IMR-90 (cell line): Measurements from ENCODE around the gene MAGI2. TPM values are rescaled to one million over a fixed set of nuclear protein-coding genes. Genes with fewer than 3 reads are reported as not detected.

Experiments
- ATAC-seq: fragments of 200-7000 bp; cut with Tn5 transposase; 2 replicates; pipeline ENCODE4 v1.9.1; 2020; ENCODE audit warnings: low read depth, mild to moderate bottlenecking, moderate library complexity
- BruUV-seq: library from RNA; stranded (reverse); fragments of 400-500 nt; replicated peaks from 2 replicates; lab custom pipeline; 2021; lab: Mats Ljungman, UMichigan
- CTCF ChIA-PET: fragments of 300-600 bp; formaldehyde crosslinking; extraction: SDS; loops from one replicate; lab custom pipeline; 2021; ENCODE audit warnings: antibody characterized with exemption; lab: Yijun Ruan, JAX
- POLR2A ChIA-PET: fragments of 300-600 bp; sonication (Branson Sonifier 250); formaldehyde crosslinking; loops from one replicate; lab custom pipeline; 2022; ENCODE audit warnings: antibody characterized with exemption; ENCODE audit not compliant: unreplicated experiment; lab: Charles Lee
- DNase-seq: peaks from one replicate; pipeline ENCODE4 v3.0.0; 2013
- H2AFZ ChIP-seq: replicated peaks from 2 replicates; pipeline ENCODE3; 2013; ENCODE audit warnings: low read length, mild to moderate bottlenecking; ENCODE audit not compliant: poor library complexity
- H2AK5ac ChIP-seq: 2 replicates; pipeline ENCODE4 v1.6.1; 2013; ENCODE audit warnings: low read depth, low read length, inconsistent platforms
- H2AK9ac ChIP-seq: replicated peaks from 2 replicates; pipeline ENCODE3; 2013; ENCODE audit warnings: mild to moderate bottlenecking, low read depth, low read length, moderate library complexity; ENCODE audit not compliant: poor library complexity
- H2BK120ac ChIP-seq: 2 replicates; pipeline ENCODE4 v1.6.1; 2013; ENCODE audit warnings: low read depth, low read length, inconsistent platforms
- H2BK15ac ChIP-seq: 3 replicates; pipeline ENCODE4 v1.6.1; 2013; ENCODE audit warnings: low read depth, low read length, inconsistent platforms
- H2BK20ac ChIP-seq: 2 replicates; pipeline ENCODE4 v1.6.1; 2013; ENCODE audit warnings: low read depth, mild to moderate bottlenecking, inconsistent platforms, low read length, moderate library complexity
- H2BK5ac ChIP-seq: 2 replicates; pipeline ENCODE4 v1.6.1; 2013; ENCODE audit warnings: mild to moderate bottlenecking, low read depth, low read length, inconsistent platforms; ENCODE audit not compliant: poor library complexity, severe bottlenecking
- H3K14ac ChIP-seq: replicated peaks from 2 replicates; pipeline ENCODE4 v1.6.1; 2013; ENCODE audit warnings: low read depth, low read length, inconsistent platforms
- H3K18ac ChIP-seq: 2 replicates; pipeline ENCODE4 v1.6.1; 2013; ENCODE audit warnings: low read depth, low read length, control low read depth
- H3K23ac ChIP-seq: 2 replicates; pipeline ENCODE4 v1.6.1; 2013; ENCODE audit warnings: low read depth, low read length, inconsistent platforms
- H3K27ac ChIP-seq: 2 replicates; pipeline ENCODE4 v1.5.1; 2013; ENCODE audit warnings: mild to moderate bottlenecking, control low read depth, low read length; ENCODE audit not compliant: insufficient read depth
- H3K27me3 ChIP-seq: 2 replicates; pipeline ENCODE4 v1.6.1; 2013; ENCODE audit warnings: low read length; ENCODE audit not compliant: control insufficient read depth, insufficient read depth
- H3K36me3 ChIP-seq: 2 replicates; pipeline ENCODE4 v1.6.1; 2013; ENCODE audit warnings: low read length, mixed read lengths; ENCODE audit not compliant: control insufficient read depth, insufficient read depth
- H3K4ac ChIP-seq: 2 replicates; pipeline ENCODE4 v1.6.1; 2013; ENCODE audit warnings: low read depth, low read length, inconsistent platforms
- H3K4me1 ChIP-seq: 2 replicates; pipeline ENCODE4 v1.6.1; 2013; ENCODE audit warnings: low read length, mixed read lengths; ENCODE audit not compliant: control insufficient read depth, insufficient read depth
- H3K4me2 ChIP-seq: 2 replicates; pipeline ENCODE4 v1.6.1; 2013; ENCODE audit warnings: low read depth, mild to moderate bottlenecking, control low read depth, low read length, moderate library complexity
- H3K4me3 ChIP-seq: 2 replicates; pipeline ENCODE4 v1.5.1; 2013; ENCODE audit warnings: low read depth, mild to moderate bottlenecking, control low read depth, low read length, moderate library complexity; ENCODE audit not compliant: insufficient read depth
- H3K56ac ChIP-seq: 2 replicates; pipeline ENCODE4 v1.6.1; 2013; ENCODE audit warnings: low read length, inconsistent platforms; ENCODE audit not compliant: insufficient read depth; ENCODE audit errors: extremely low read depth
- H3K79me1 ChIP-seq, 2 experiments: 2 replicates each; pipeline ENCODE4 v1.6.1; 2013; ENCODE audit warnings: low read length in 2 of 2, inconsistent platforms in 1 of 2, low read depth in 1 of 2
- H3K9ac ChIP-seq: 2 replicates; pipeline ENCODE4 v1.6.1; 2013; ENCODE audit warnings: low read depth, low read length, control low read depth
- H3K9me1 ChIP-seq: 2 replicates; pipeline ENCODE4 v1.6.1; 2013; ENCODE audit warnings: low read length, inconsistent platforms; ENCODE audit not compliant: insufficient read depth
- H3K9me3 ChIP-seq: 2 replicates; pipeline ENCODE4 v1.6.1; 2013; ENCODE audit warnings: low read length; ENCODE audit not compliant: control insufficient read depth, insufficient read depth
- H4K20me1 ChIP-seq: 2 replicates; pipeline ENCODE4 v1.6.1; 2013; ENCODE audit warnings: low read length, inconsistent platforms; ENCODE audit not compliant: insufficient read depth
- H4K5ac ChIP-seq: 2 replicates; pipeline ENCODE4 v1.6.1; 2013; ENCODE audit warnings: mild to moderate bottlenecking, low read depth, low read length, control low read depth
- H4K8ac ChIP-seq, 2 experiments: 2 replicates each; pipeline ENCODE4 v1.6.1; 2013; ENCODE audit warnings: low read depth in 2 of 2, low read length in 2 of 2, control low read depth in 1 of 2, inconsistent platforms in 1 of 2
- H4K91ac ChIP-seq: 2 replicates; pipeline ENCODE4 v1.6.1; 2013; ENCODE audit warnings: low read depth, low read length, inconsistent platforms; ENCODE audit not compliant: insufficient read depth
- BHLHE40 ChIP-seq: fragments of 150-350 bp; IDR thresholded peaks from 2 replicates; pipeline ENCODE4 v1.6.1; 2016; ENCODE audit warnings: mild to moderate bottlenecking, low read depth, low read length
- CEBPB ChIP-seq: IDR thresholded peaks from 2 replicates; pipeline ENCODE4 v1.6.1; 2012; ENCODE audit warnings: low read depth, low read length, improper control_type of control experiment
- CHD1 ChIP-seq: IDR thresholded peaks from 2 replicates; pipeline ENCODE4 v1.6.1; 2012; ENCODE audit warnings: low read depth, low read length, improper control_type of control experiment
- FOS ChIP-seq: fragments of 150-350 bp; IDR thresholded peaks from 2 replicates; pipeline ENCODE4 v1.6.1; 2016; ENCODE audit warnings: low read depth, low read length
- MAFK ChIP-seq: IDR thresholded peaks from 2 replicates; pipeline ENCODE4 v1.6.1; 2012; ENCODE audit warnings: low read depth, low read length, improper control_type of control experiment
- MXI1 ChIP-seq: IDR thresholded peaks from 2 replicates; pipeline ENCODE4 v1.6.1; 2012; ENCODE audit warnings: low read depth, mild to moderate bottlenecking, low read length, moderate library complexity, borderline replicate concordance
- NFE2L2 ChIP-seq: fragments of 150-350 bp; IDR thresholded peaks from 2 replicates; pipeline ENCODE4 v1.6.1; 2016; ENCODE audit warnings: low read depth, mild to moderate bottlenecking, low read length
- POLR2A ChIP-seq: IDR thresholded peaks from 2 replicates; pipeline ENCODE4 v1.6.1; 2012; ENCODE audit warnings: mild to moderate bottlenecking, low read depth, low read length
- RAD21 ChIP-seq: IDR thresholded peaks from 2 replicates; pipeline ENCODE4 v1.6.1; 2012; ENCODE audit warnings: low read length, improper control_type of control experiment
- RCOR1 ChIP-seq: IDR thresholded peaks from 2 replicates; pipeline ENCODE4 v1.6.1; 2012; ENCODE audit warnings: mild to moderate bottlenecking, low read length, improper control_type of control experiment; ENCODE audit not compliant: insufficient replicate concordance
- RFX5 ChIP-seq: IDR thresholded peaks from 2 replicates; pipeline ENCODE4 v1.8.0; 2012; ENCODE audit warnings: low read depth, mild to moderate bottlenecking, low read length, moderate library complexity
- SMC3 ChIP-seq: fragments of 150-350 bp; IDR thresholded peaks from 2 replicates; pipeline ENCODE4 v1.6.1; 2016; ENCODE audit warnings: low read depth, mild to moderate bottlenecking, antibody characterized with exemption, low read length, moderate library complexity
- USF2 ChIP-seq: fragments of 150-350 bp; IDR thresholded peaks from 2 replicates; pipeline ENCODE4 v1.6.1; 2017; ENCODE audit warnings: mild to moderate bottlenecking, antibody characterized with exemption, low read length, low read depth
- WGBS, 2 experiments: methylation state at CpG; one replicate each; pipeline versions ENCODE4 v1.1.5 to v1.1.7; 2013; ENCODE audit warnings: missing lambda C conversion rate in 2 of 2; ENCODE audit not compliant: insufficient read length in 1 of 2; ENCODE audit errors: extremely low coverage in 2 of 2; 5-methylcytosine and 5-hydroxymethylcytosine counted together
- dilution Hi-C: fragments of 300-500 bp; cut with HindIII; formaldehyde crosslinking; loops from one replicate; pipeline ENCODE4 v1.14.3; 2018; ENCODE audit warnings: low sequenced_read_pairs; ENCODE audit not compliant: unreplicated experiment
- in situ Hi-C: fragments of 300-500 bp; cut with MboI; formaldehyde crosslinking; loops from 3 replicates; pipeline ENCODE4 v1.14.3; 2019; ENCODE audit warnings: low sequenced_read_pairs, inconsistent platforms, mixed read lengths
- intact Hi-C: fragments of 100-400 bp; cut with micrococcal nuclease; formaldehyde crosslinking; loops from 2 replicates; pipeline ENCODE4 v1.10.0; 2022
- polyA plus RNA-seq, 3 experiments: library from polyadenylated mRNA; depleted of rRNA; stranded (reverse); fragments of >200 nt; gene quantifications; 2 replicates each; pipeline ENCODE4 v1.2.3, GENCODE V29; 2012; ENCODE audit warnings: low replicate concordance in 1 of 3
- total RNA-seq: library from RNA; depleted of rRNA; stranded (reverse); fragments of >200 nt; gene quantifications from 2 replicates; pipeline ENCODE4 v1.2.3, GENCODE V29; 2012
- TF ChIP-seq, protein P1 (sequence below): fragments of 150-350 bp; IDR thresholded peaks from 2 replicates; pipeline ENCODE4 v1.6.1; 2016; ENCODE audit warnings: low read depth, mild to moderate bottlenecking, low read length, moderate library complexity, borderline replicate concordance

The MAGI2 gene
- total and polyA plus RNA-seq, 2 of the 4 experiments (the other 2 are of a cell fraction) = 2.5 to 17.9 TPM

DNA sequence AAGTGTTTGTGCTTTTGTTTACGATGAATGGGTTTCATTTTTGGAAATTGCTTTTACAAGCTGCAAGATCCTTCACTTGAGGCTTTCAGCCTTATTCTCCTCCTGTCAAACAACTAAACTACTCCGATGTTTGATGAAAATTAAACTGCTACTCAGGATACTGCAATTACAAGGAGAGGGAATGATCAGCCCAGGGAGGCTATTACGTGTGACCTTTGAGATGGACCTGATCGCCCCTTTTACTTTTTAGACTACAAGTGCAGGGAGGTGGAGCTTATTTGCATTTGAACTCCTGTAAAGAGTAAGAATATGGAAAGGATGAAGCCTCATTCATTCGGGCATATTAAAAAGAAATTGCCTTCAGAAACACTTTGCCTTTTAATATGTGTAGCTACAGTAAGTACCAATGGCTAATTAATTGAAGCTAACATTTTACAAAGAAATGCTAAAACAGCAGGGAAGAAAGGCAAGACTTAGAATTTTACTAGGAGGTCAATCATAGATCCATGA is 1435.8 kb downstream of the MAGI2 start:
- H3K79me1 ChIP-seq = peaks cover 0 to 13% of the 10 kb centered on the region in 2 experiments; a peak in 2 of 4 replicates
- H3K4me1 ChIP-seq = peaks cover 5% of the 10 kb centered on the region
- H2AK9ac ChIP-seq = no peak overlapping the region
- no peak overlapping the region for H3K14ac ChIP-seq
- no peaks in the 10 kb centered on the region for H3K36me3 ChIP-seq
- H2BK15ac ChIP-seq = no peak overlapping the region
- no peak overlapping the region for H2BK120ac ChIP-seq
- ChIA-PET CTCF (no interaction called here), POLR2A (interaction anchor here (0.6 kb wide), 1 partner anchor 18 kb away, joined by 3 read pairs; no protein-coding TSS in a partner anchor)
- no peak overlapping the region for H3K18ac ChIP-seq
- H4K20me1 ChIP-seq = no peaks in the 10 kb centered on the region
- no peaks in the 10 kb centered on the region for H3K9me3 ChIP-seq
- H3K4me2 ChIP-seq = no peak overlapping the region
- no peak overlapping the region for H4K5ac ChIP-seq
- no peak overlapping the region for H2AK5ac ChIP-seq
- H3K23ac ChIP-seq = no peak overlapping the region
- H3K9me1 ChIP-seq = no peaks in the 10 kb centered on the region
- no TSS peak for BruUV-seq
- H3K27me3 ChIP-seq = no peaks in the 10 kb centered on the region
- H3K9ac ChIP-seq = no peak overlapping the region
- no peak overlapping the region for H4K8ac ChIP-seq
- in situ Hi-C loops (no loop called here), dilution Hi-C loops (no loop called here), intact Hi-C loops (loop anchor here (2.0 to 5.0 kb wide), 2 partner anchors 77 to 360 kb away; no protein-coding TSS in a partner anchor)
- H2AFZ ChIP-seq = no peak overlapping the region
- DNase-seq = no peak
- TF ChIP-seq RCOR1 (no peak), CEBPB (no peak), NFE2L2 (no peak), SMC3 (no peak), CHD1 (no peak), POLR2A (no peak), RFX5 (no peak), MAFK (no peak), USF2 (no peak), MXI1 (no peak), RAD21 (no peak), FOS (no peak), BHLHE40 (no peak)
- TF ChIP-seq, protein P1, sequence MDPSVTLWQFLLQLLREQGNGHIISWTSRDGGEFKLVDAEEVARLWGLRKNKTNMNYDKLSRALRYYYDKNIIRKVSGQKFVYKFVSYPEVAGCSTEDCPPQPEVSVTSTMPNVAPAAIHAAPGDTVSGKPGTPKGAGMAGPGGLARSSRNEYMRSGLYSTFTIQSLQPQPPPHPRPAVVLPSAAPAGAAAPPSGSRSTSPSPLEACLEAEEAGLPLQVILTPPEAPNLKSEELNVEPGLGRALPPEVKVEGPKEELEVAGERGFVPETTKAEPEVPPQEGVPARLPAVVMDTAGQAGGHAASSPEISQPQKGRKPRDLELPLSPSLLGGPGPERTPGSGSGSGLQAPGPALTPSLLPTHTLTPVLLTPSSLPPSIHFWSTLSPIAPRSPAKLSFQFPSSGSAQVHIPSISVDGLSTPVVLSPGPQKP = no peak
- no peak overlapping the region for H2BK20ac ChIP-seq
- H3K4me3 ChIP-seq = no peak overlapping the region
- H3K27ac ChIP-seq = no peak overlapping the region
- peak overlapping the region; percentile 35; the same call in 1 of the 2 replicates for H3K56ac ChIP-seq
- no peak overlapping the region for H2BK5ac ChIP-seq
- WGBS, 2 experiments = no CpG with 5 or more reads among the region's 5 CpGs
- ATAC-seq = no peak
- no peak overlapping the region for H3K4ac ChIP-seq
- no peak overlapping the region for H4K91ac ChIP-seq
